ENCODE data around the gene SEC61A2. TPM values are rescaled to one million over a fixed set of nuclear protein-coding genes. Genes with fewer than 3 reads are reported as not detected.

Gene SEC61A2
- polyA plus RNA-seq, 1 of the 3 experiments (the other 2 are of a cell fraction), result 11.9 TPM

DNA sequence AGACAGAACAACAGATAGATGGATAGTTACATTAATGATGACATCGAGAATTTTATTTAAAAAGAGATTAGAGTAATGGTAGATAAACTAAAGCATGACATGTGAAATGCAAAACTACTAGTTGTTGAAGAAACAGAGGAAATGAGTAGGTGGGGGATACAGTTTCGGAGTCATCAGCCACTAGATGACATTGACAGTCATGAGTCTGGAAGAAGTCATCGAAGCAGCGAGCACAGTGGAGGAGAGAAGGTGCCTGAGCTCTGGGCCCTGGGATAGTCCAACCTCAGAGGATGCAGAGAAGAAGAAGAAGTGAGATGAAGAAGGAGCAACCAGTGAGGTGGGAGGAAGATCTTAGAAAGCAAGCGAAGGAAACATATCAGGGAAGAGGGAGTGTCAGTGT, 20.2 kb upstream of the SEC61A2 start (continued):
- TF ChIP-seq ELF1 (IDR thresholded peaks at IDR 0.05), result no peak

DNA sequence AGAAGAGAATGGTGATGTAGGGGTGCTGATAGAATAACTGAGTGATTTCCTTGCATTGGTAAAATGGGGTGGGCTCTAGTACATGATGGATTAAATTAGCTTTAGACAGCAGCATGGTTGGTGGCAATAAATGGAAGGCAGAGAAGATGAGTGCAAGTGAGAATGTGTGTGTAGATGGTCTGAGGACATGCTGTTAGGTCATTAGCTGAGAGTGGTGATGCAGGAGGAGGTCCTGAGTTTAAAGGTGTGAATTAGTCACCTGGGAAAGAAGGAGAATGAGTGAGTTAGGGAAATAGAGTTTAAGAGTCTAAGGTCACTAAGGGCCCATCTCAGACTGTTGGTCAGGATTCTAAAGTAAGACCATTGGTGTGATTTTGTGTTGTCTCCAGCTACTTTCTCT, 17.9 kb upstream of the SEC61A2 start:
- H3K9me3 ChIP-seq, result no peaks in the 10 kb centered on the region
- H3K4me2 ChIP-seq, result no peak overlapping the region
- H4K20me1 ChIP-seq (ENCODE audit: insufficient read depth), result no peaks in the 10 kb centered on the region
- H3K9me2 ChIP-seq, result no peaks in the 10 kb centered on the region
- H3K36me3 ChIP-seq (replicated peaks in 1 of 2; ENCODE audit: control insufficient read depth in 1 of 2, insufficient read depth in 2 of 2, low read length in 1 of 2), result peaks cover 3 to 17% of the 10 kb centered on the region in 2 experiments
- H3K4me1 ChIP-seq (ENCODE audit: control insufficient read depth in 1 of 2, insufficient read depth in 2 of 2, low read depth in 1 of 2, low read length in 1 of 2), result no peaks in the 10 kb centered on the region
- H3K27me3 ChIP-seq (ENCODE audit: insufficient read depth), result no peaks in the 10 kb centered on the region
- ChIA-PET CTCF (interaction anchor here (1.6 kb wide), 1 partner anchor 125 kb away, joined by 4 read pairs; no protein-coding TSS in a partner anchor), POLR2A (no interaction called here)
- H3K9ac ChIP-seq, result no peak overlapping the region
- no peak for DNase-seq
- no peaks in the 10 kb centered on the region for H3F3A ChIP-seq (replicated peaks; ENCODE audit: insufficient read depth)
- H3K27ac ChIP-seq (ENCODE audit: low read depth in 2 of 2, low read length in 1 of 2), result no peak overlapping the region
- no peaks in the 10 kb centered on the region for H3K79me2 ChIP-seq (ENCODE audit: insufficient read depth)
- H2AFZ ChIP-seq (ENCODE audit: low read depth), result no peak overlapping the region
- no peak overlapping the region for H3K4me3 ChIP-seq (ENCODE audit: low read depth in 2 of 2, low read length in 1 of 2)
- TF ChIP-seq GABPA (IDR thresholded peaks at IDR 0.05; ENCODE audit: low read depth) (no peak), RCOR1 (IDR thresholded peaks at IDR 0.05; ENCODE audit: low read length) (no peak), RFX5 (IDR thresholded peaks at IDR 0.05; ENCODE audit: low read length) (no peak), JUND (IDR thresholded peaks at IDR 0.05) (no peak), YY1 (IDR thresholded peaks at IDR 0.05; ENCODE audit: low read depth) (no peak), MEF2A (IDR thresholded peaks at IDR 0.05; ENCODE audit: borderline replicate concordance, low read depth) (no peak)
- TF ChIP-seq, protein P1, sequence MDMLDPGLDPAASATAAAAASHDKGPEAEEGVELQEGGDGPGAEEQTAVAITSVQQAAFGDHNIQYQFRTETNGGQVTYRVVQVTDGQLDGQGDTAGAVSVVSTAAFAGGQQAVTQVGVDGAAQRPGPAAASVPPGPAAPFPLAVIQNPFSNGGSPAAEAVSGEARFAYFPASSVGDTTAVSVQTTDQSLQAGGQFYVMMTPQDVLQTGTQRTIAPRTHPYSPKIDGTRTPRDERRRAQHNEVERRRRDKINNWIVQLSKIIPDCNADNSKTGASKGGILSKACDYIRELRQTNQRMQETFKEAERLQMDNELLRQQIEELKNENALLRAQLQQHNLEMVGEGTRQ (IDR thresholded peaks at IDR 0.05; ENCODE audit: borderline replicate concordance, low read depth, low read length), result no peak
- TF ChIP-seq, protein P2, sequence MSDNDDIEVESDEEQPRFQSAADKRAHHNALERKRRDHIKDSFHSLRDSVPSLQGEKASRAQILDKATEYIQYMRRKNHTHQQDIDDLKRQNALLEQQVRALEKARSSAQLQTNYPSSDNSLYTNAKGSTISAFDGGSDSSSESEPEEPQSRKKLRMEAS (IDR thresholded peaks at IDR 0.05; ENCODE audit: low read depth), result no peak

DNA sequence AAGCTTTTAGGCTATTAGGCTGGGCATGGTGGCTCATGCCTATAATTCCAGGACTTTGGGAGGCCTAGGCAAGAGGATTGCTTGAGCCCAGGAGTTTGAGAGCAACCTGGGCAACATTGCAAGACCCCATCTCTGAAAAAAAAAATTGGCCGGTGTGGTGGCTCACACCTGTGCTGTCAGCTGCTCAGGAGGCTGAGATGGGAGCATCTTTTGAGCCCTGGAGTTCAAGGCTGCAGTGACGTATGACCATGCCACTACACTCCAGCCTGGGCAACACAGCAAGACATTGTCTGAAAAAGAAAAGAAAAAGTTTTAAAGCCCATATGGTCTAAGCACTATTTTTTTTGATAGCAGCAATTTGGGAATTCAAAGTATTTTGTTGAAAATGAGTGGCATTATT, 15.8 kb upstream of the SEC61A2 start:
- no peak for DNase-seq
- H3K79me2 ChIP-seq (ENCODE audit: insufficient read depth), result no peaks in the 10 kb centered on the region
- no peak overlapping the region for H3K4me2 ChIP-seq
- ChIA-PET POLR2A (no interaction called here), CTCF (no interaction called here)
- no peak overlapping the region for H3K9ac ChIP-seq
- H3K27me3 ChIP-seq (ENCODE audit: insufficient read depth), result no peaks in the 10 kb centered on the region
- H3K9me2 ChIP-seq, result no peaks in the 10 kb centered on the region
- peaks cover 0 to 17% of the 10 kb centered on the region in 2 experiments for H3K36me3 ChIP-seq (replicated peaks in 1 of 2; ENCODE audit: control insufficient read depth in 1 of 2, insufficient read depth in 2 of 2, low read length in 1 of 2)
- TF ChIP-seq SMC3 (IDR thresholded peaks at IDR 0.05; ENCODE audit: low read depth, low read length) (no peak), POLR2AphosphoS5 (IDR thresholded peaks at IDR 0.05; ENCODE audit: low read depth, low read length) (no peak), EZH2phosphoT487 (IDR thresholded peaks at IDR 0.05; ENCODE audit: borderline replicate concordance, low read depth) (no peak), NRF1 (IDR thresholded peaks at IDR 0.05; ENCODE audit: low read depth, low read length) (no peak), RAD21 (IDR thresholded peaks at IDR 0.05; ENCODE audit: low read length) (no peak), ELF1 (IDR thresholded peaks at IDR 0.05) (no peak), CHD2 (IDR thresholded peaks at IDR 0.05; ENCODE audit: low read length, partially characterized antibody) (no peak), TCF12 (IDR thresholded peaks at IDR 0.05) (no peak), YY1 (IDR thresholded peaks at IDR 0.05; ENCODE audit: low read depth) (no peak), SIN3A (IDR thresholded peaks at IDR 0.05; ENCODE audit: borderline replicate concordance, low read depth, low read length) (no peak)
- TF ChIP-seq, protein P2 (IDR thresholded peaks at IDR 0.05; ENCODE audit: low read depth), result no peak
- TF ChIP-seq, protein P1 (IDR thresholded peaks at IDR 0.05; ENCODE audit: borderline replicate concordance, low read depth, low read length), result no peak
- TF ChIP-seq, protein P3, sequence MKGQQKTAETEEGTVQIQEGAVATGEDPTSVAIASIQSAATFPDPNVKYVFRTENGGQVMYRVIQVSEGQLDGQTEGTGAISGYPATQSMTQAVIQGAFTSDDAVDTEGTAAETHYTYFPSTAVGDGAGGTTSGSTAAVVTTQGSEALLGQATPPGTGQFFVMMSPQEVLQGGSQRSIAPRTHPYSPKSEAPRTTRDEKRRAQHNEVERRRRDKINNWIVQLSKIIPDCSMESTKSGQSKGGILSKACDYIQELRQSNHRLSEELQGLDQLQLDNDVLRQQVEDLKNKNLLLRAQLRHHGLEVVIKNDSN (IDR thresholded peaks at IDR 0.05; ENCODE audit: borderline replicate concordance, low read depth), result no peak
- TF ChIP-seq, protein P4, sequence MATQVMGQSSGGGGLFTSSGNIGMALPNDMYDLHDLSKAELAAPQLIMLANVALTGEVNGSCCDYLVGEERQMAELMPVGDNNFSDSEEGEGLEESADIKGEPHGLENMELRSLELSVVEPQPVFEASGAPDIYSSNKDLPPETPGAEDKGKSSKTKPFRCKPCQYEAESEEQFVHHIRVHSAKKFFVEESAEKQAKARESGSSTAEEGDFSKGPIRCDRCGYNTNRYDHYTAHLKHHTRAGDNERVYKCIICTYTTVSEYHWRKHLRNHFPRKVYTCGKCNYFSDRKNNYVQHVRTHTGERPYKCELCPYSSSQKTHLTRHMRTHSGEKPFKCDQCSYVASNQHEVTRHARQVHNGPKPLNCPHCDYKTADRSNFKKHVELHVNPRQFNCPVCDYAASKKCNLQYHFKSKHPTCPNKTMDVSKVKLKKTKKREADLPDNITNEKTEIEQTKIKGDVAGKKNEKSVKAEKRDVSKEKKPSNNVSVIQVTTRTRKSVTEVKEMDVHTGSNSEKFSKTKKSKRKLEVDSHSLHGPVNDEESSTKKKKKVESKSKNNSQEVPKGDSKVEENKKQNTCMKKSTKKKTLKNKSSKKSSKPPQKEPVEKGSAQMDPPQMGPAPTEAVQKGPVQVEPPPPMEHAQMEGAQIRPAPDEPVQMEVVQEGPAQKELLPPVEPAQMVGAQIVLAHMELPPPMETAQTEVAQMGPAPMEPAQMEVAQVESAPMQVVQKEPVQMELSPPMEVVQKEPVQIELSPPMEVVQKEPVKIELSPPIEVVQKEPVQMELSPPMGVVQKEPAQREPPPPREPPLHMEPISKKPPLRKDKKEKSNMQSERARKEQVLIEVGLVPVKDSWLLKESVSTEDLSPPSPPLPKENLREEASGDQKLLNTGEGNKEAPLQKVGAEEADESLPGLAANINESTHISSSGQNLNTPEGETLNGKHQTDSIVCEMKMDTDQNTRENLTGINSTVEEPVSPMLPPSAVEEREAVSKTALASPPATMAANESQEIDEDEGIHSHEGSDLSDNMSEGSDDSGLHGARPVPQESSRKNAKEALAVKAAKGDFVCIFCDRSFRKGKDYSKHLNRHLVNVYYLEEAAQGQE (IDR thresholded peaks at IDR 0.05; ENCODE audit: low read depth, low read length), result no peak
- no peaks in the 10 kb centered on the region for H3F3A ChIP-seq (replicated peaks; ENCODE audit: insufficient read depth)
- H2AFZ ChIP-seq (ENCODE audit: low read depth), result no peak overlapping the region
- no peaks in the 10 kb centered on the region for H4K20me1 ChIP-seq (ENCODE audit: insufficient read depth)
- WGBS (ENCODE audit: low lambda C conversion rate), result 98% methylated on average over 2 of the region's 2 CpGs
- H3K9me3 ChIP-seq, result no peaks in the 10 kb centered on the region
- no peak overlapping the region for H3K27ac ChIP-seq (ENCODE audit: low read depth in 2 of 2, low read length in 1 of 2)
- no peaks in the 10 kb centered on the region for H3K4me1 ChIP-seq (ENCODE audit: control insufficient read depth in 1 of 2, insufficient read depth in 2 of 2, low read depth in 1 of 2, low read length in 1 of 2)
- H3K4me3 ChIP-seq (ENCODE audit: low read depth in 2 of 2, low read length in 1 of 2), result no peak overlapping the region
